A549 (cell line): ENCODE results near the gene KLRK1.

Experiments
- CTCF ChIP-seq: fragments of >200 bp; sonication (Bioruptor Twin); formaldehyde crosslinking; IDR thresholded peaks from 3 replicates; pipeline ENCODE4 v1.5.1; 2016
- EP300 ChIP-seq, 2 experiments: fragments of >200 bp; sonication (Bioruptor Twin); formaldehyde crosslinking; IDR thresholded peaks; 2 replicates in 1 of 2; 3 replicates in 1 of 2; pipeline ENCODE4 v1.6.1; 2016 to 2017
- ESRRA ChIP-seq: fragments of 150-350 bp; IDR thresholded peaks from 2 replicates; pipeline ENCODE4 v1.6.1; 2014; ENCODE audit warnings: mild to moderate bottlenecking, low read length, borderline replicate concordance
- JUN ChIP-seq, 2 experiments: fragments of >200 bp; sonication (Bioruptor Twin); formaldehyde crosslinking; IDR thresholded peaks; 2 replicates in 1 of 2; 3 replicates in 1 of 2; pipeline ENCODE4 v1.6.1; 2016 to 2017
- JUNB ChIP-seq: fragments of >200 bp; sonication (Bioruptor Twin); formaldehyde crosslinking; IDR thresholded peaks from 2 replicates; pipeline ENCODE4 v1.6.1; 2016
- PHF8 ChIP-seq: fragments of 200-600 bp; sonication (generic); IDR thresholded peaks from 2 replicates; pipeline ENCODE4 v1.6.1; 2016; ENCODE audit warnings: low read depth, mild to moderate bottlenecking, antibody characterized with exemption, moderate library complexity, borderline replicate concordance
- POLR2A ChIP-seq: IDR thresholded peaks from 2 replicates; pipeline ENCODE4 v1.6.1; 2012; ENCODE audit warnings: mild to moderate bottlenecking, low read length
- REST ChIP-seq: fragments of 200-600 bp; sonication (generic); IDR thresholded peaks from 2 replicates; pipeline ENCODE4 v1.6.1; 2016; ENCODE audit warnings: antibody characterized with exemption, mild to moderate bottlenecking, moderate library complexity

GRCh38 chr12:10358131-10358530 lies 31.7 kb downstream of the KLRK1 start:
- TF ChIP-seq CTCF, result no peak
- TF ChIP-seq EP300 (IDR thresholded peaks at IDR 0.05), result no peak
- no peak for TF ChIP-seq JUN (IDR thresholded peaks at IDR 0.05)
- no peak for TF ChIP-seq PHF8
- no peak for TF ChIP-seq JUNB
- TF ChIP-seq ESRRA, result no peak
- TF ChIP-seq POLR2A, result no peak
- no peak for TF ChIP-seq REST
